Epithelial cell of proximal tubule (primary cell): Measurements from ENCODE around the gene STAM2. TPM values are rescaled to one million over a fixed set of nuclear protein-coding genes. Genes with fewer than 3 reads are reported as not detected.

Source experiments
- DNase-seq: peaks from one replicate; pipeline ENCODE4 v3.0.0-alpha.2; 2011; ENCODE audit warnings: low read depth
- H3K4me3 ChIP-seq: 2 replicates; pipeline ENCODE4 v1.5.1; 2011; ENCODE audit warnings: low read depth, mild to moderate bottlenecking, low read length
- total RNA-seq: library from RNA; depleted of rRNA; stranded (reverse); fragments of >200 nt; gene quantifications from 2 replicates; pipeline ENCODE4 v1.2.3, GENCODE V29; 2015
- TF ChIP-seq, protein P1 (sequence below): conservative IDR thresholded peaks from 2 replicates; pipeline ENCODE4 v1.5.1; 2012; ENCODE audit warnings: low read depth, mild to moderate bottlenecking, low read length

Gene STAM2
- total RNA-seq: 18.7 and 20.9 TPM in 2 replicates

DNA sequence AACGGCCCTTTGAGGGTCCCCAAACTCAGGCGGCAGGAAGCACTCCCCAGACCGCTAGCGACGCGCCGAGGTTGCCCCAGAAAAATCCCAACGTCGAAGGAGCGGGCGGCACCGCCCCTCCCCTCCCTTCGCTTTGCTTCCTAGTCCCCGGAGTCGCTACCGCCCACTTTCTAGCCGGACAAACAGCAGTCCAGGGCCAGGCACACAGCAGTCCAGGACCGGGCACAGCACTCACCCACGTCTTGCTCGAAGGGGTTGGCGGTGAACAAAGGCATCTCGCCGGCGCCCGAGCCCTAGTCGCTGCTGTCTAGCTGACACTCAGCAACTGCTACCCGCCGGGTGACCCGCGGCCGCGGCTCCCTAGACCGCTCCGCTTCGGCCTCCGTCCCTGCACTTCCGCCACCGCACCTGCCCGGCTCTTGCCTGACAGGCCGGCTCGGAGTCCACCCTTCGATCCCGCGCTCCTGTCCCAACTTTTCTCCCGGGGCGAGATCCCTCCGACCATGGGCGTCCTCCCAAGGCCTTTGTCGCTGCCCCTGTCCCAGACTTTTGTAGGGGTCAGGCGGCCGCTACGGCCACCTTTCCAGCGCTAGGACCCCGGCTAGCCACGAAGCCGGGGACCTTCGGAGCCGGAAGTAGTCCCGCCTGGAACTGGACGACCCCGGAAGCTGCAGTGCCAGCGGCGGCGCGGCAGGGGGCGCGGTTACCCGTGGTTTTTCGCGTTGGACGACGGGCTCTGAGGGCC lies at the start of gene STAM2:
TSS of gene STAM2 (minus strand) at position 396 of the 745 bp plus-strand sequence. CDS start at position 275, 121 bp downstream.
- H3K4me3 ChIP-seq: peak within 1 kb of the TSS; percentile 93
- peak; percentile 30 for DNase-seq
- TF ChIP-seq, protein P1, sequence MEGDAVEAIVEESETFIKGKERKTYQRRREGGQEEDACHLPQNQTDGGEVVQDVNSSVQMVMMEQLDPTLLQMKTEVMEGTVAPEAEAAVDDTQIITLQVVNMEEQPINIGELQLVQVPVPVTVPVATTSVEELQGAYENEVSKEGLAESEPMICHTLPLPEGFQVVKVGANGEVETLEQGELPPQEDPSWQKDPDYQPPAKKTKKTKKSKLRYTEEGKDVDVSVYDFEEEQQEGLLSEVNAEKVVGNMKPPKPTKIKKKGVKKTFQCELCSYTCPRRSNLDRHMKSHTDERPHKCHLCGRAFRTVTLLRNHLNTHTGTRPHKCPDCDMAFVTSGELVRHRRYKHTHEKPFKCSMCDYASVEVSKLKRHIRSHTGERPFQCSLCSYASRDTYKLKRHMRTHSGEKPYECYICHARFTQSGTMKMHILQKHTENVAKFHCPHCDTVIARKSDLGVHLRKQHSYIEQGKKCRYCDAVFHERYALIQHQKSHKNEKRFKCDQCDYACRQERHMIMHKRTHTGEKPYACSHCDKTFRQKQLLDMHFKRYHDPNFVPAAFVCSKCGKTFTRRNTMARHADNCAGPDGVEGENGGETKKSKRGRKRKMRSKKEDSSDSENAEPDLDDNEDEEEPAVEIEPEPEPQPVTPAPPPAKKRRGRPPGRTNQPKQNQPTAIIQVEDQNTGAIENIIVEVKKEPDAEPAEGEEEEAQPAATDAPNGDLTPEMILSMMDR: peak; percentile 95

DNA sequence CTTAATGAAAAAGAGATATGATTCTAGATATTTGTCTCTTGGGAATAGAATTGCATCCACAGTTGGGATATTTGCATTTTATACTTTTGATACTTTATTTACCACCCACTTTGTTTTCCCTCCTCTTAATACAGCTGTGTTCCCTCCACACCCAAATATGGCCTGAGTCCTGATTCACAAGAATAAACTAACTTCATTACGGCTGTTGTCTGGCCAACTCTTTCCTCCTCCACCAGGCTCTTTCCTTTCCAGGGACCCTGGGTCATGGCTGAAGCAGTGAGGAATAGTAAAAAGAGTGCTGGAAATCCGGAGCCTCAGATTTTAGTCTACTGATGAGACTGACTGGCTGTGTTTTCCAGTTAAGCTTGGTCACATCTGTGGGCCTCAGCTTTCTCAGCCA lies 48.4 kb upstream of the STAM2 start:
- DNase-seq: no peak
- TF ChIP-seq, protein P1: no peak
- H3K4me3 ChIP-seq: no peak overlapping the region

DNA sequence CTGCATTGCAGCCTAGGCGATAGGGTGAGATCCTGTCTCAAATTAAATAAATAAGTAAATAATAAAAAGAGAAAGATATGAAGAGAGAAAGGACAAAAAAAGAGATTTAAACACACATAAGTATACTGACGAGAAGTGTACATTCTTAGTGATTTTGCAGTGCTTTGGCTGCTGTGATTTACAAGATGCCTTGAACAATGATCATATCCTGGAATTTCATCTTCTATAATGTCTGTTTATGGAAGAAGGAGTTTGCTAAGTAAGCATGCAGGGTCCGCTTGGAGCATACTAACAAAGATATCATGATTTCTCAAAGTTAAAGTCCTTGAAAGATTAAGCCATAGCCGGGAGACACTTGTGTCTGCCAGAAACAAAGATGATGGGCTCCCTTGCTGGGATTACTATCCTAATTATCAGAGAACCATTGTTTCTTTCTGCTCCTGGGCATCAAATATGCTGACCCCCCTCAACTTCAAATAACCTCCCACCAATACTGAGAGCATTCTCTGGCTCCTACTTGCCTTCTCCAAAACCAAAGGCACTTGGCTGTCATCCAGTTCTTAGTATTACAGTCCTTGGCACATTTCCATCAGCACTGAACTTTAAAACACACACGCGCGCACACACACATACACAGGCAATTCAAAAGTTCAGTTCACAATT lies 47.5 kb upstream of the STAM2 start:
- TF ChIP-seq, protein P1: no peak
- no peak overlapping the region for H3K4me3 ChIP-seq
- DNase-seq: peak; percentile 46

DNA sequence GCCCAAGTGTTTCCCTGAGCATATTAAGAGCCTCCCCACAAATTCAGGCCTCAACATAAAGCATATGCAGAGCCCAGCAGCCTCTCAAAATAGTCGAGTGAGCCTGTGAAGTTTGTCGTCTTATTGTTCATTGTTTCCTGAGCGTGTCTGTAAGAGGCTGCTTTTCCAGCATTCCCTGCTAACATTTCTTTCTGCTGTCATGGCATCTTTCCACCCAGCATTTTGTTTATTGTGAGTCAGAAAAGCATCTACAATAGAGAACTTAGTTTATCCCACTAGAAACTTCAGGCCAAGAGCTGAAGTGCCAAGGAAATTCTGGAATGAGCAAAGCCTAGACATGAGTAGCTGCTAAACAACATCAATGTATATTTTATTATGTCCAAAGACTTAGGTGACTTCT lies 46.3 kb upstream of the STAM2 start:
- no peak for DNase-seq
- TF ChIP-seq, protein P1: no peak
- H3K4me3 ChIP-seq: no peak overlapping the region

DNA sequence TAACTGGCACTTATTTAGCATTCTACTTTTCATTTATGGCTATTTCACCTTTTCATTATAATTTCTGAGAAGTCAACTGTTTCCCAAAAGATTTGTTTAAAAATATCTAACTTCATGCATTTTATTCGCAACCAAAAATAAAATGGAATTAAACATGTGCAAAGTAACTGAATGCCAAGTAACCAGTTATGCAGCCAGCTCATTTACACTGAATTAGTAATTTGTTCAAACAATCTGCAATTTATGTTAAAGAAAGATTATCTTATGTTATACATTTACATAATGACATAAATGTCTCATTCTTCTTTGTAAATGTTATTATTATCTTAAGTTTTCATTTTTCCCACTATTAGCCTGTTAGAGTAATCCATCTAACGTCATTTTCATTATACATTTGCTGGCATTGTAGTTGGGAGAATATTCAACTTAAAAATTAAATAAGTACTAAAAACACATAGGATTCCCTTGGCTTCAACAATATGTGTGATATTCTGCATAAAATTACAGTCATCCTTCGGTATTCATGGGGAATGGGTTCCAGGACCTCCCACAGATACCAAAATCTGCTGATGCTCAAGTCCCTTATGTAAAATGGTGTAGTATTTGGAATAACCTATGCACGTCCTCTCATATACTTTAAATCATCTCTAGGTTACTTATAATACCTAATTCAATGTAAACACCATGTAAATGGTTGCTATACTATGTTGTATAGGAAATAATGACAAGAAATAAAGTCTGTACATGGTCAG lies 43.7 kb upstream of the STAM2 start:
- TF ChIP-seq, protein P1: no peak
- H3K4me3 ChIP-seq: no peak overlapping the region
- no peak for DNase-seq

DNA sequence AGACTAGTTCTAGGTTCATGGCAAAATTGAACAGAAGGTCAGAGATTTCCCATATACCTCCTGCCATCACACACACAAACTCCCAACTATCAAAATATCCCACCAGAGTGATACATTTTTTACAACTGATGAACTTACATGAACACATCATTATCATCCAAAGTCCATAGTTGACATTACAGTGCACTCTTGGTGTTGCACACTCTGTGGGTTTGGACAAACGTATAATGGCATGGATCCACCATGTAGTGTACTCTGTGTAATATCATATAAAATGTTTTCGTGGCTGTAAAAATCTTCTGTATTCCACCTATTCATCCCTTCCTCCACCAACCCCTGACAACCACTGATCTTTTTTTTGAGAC lies 25.9 kb upstream of the STAM2 start:
- no peak for DNase-seq
- H3K4me3 ChIP-seq: no peak overlapping the region

More for the DNA sequence above, 25.9 kb upstream of the STAM2 start:
- TF ChIP-seq, protein P1: no peak
